WTC11 (cell line): ENCODE data around the gene CCL16. TPM values are rescaled to one million over a fixed set of nuclear protein-coding genes. Genes with fewer than 3 reads are reported as not detected.
"Not testable (repeated sequence)": the region's sequence is repeated elsewhere in the genome, so short reads cannot be mapped to it uniquely, and the experiment has no call there.

Source experiments
- ATAC-seq: fragments of 200-7000 bp; cut with Tn5 transposase; 2 replicates; pipeline ENCODE4 v1.10.0; 2021; ENCODE audit warnings: mild to moderate bottlenecking, moderate library complexity
- CTCF ChIA-PET: fragments of 300-600 bp; sonication (Branson Sonifier 250); formaldehyde crosslinking; loops from one replicate; lab custom pipeline; 2021; ENCODE audit warnings: antibody characterized with exemption; lab: Charles Lee
- POLR2A ChIA-PET: fragments of 350-600 bp; sonication (Branson Sonifier 250); formaldehyde crosslinking; loops from one replicate; lab custom pipeline; 2021; ENCODE audit warnings: antibody characterized with exemption; lab: Charles Lee
- DNase-seq: peaks from one replicate; pipeline ENCODE4 v3.0.0; 2021; ENCODE audit warnings: low spot score
- H3K27ac Mint-ChIP-seq: 2 replicates; pipeline ENCODE4 v1.8.0; 2021; ENCODE audit warnings: mixed read lengths
- H3K27me3 Mint-ChIP-seq: 2 replicates; pipeline ENCODE4 v1.8.0; 2021; ENCODE audit warnings: low read depth, mild to moderate bottlenecking, moderate library complexity, mixed read lengths
- H3K36me3 Mint-ChIP-seq: 2 replicates; pipeline ENCODE4 v1.8.0; 2021; ENCODE audit warnings: mixed read lengths
- H3K4me1 Mint-ChIP-seq: 2 replicates; pipeline ENCODE4 v1.8.0; 2022; ENCODE audit warnings: mixed read lengths
- H3K4me3 Mint-ChIP-seq: 2 replicates; pipeline ENCODE4 v1.8.0; 2021; ENCODE audit warnings: mild to moderate bottlenecking, moderate library complexity, mixed read lengths
- H3K9me3 Mint-ChIP-seq: 2 replicates; pipeline ENCODE4 v1.8.0; 2021; ENCODE audit warnings: mixed read lengths
- ETV6 ChIP-seq: sonication (generic); formaldehyde crosslinking; IDR thresholded peaks from 2 replicates; pipeline ENCODE4 v1.8.1; 2022; ENCODE audit warnings: mild to moderate bottlenecking, missing genetic modification reagents
- FOXJ3 ChIP-seq: sonication (generic); formaldehyde crosslinking; IDR thresholded peaks from 2 replicates; pipeline ENCODE4 v1.9.0; 2021; ENCODE audit warnings: missing genetic modification reagents, mild to moderate bottlenecking, borderline replicate concordance
- FOXK1 ChIP-seq: sonication (generic); formaldehyde crosslinking; IDR thresholded peaks from 2 replicates; pipeline ENCODE4 v1.8.0; 2022; ENCODE audit warnings: mild to moderate bottlenecking, moderate library complexity, missing genetic modification reagents
- FOXP1 ChIP-seq: sonication (generic); formaldehyde crosslinking; IDR thresholded peaks from 2 replicates; pipeline ENCODE4 v1.8.0; 2022; ENCODE audit warnings: missing genetic modification reagents, mild to moderate bottlenecking, moderate library complexity, borderline replicate concordance
- JAZF1 ChIP-seq: fragments of 250-450 bp; sonication (Bioruptor Pico); IDR thresholded peaks from 2 replicates; pipeline ENCODE4 v1.9.0; 2021; ENCODE audit warnings: moderate library complexity, mild to moderate bottlenecking, inconsistent platforms
- KAT7 ChIP-seq: sonication (generic); formaldehyde crosslinking; IDR thresholded peaks from 2 replicates; pipeline ENCODE4 v1.8.1; 2023; ENCODE audit warnings: missing genetic modification reagents, mild to moderate bottlenecking, borderline replicate concordance
- ZBTB21 ChIP-seq: sonication (generic); formaldehyde crosslinking; IDR thresholded peaks from 2 replicates; pipeline ENCODE4 v1.8.1; 2023; ENCODE audit warnings: mild to moderate bottlenecking, missing genetic modification reagents, borderline replicate concordance
- ZNF121 ChIP-seq: sonication (generic); formaldehyde crosslinking; IDR thresholded peaks from 2 replicates; pipeline ENCODE4 v1.8.0; 2023; ENCODE audit warnings: missing genetic modification reagents
- ZNF263 ChIP-seq: sonication (generic); formaldehyde crosslinking; IDR thresholded peaks from 2 replicates; pipeline ENCODE4 v1.8.1; 2022; ENCODE audit warnings: low read depth, mild to moderate bottlenecking, moderate library complexity, missing genetic modification reagents
- ZNF317 ChIP-seq: sonication (generic); formaldehyde crosslinking; IDR thresholded peaks from 2 replicates; pipeline ENCODE4 v1.8.1; 2023; ENCODE audit warnings: low read depth, mild to moderate bottlenecking, moderate library complexity, missing genetic modification reagents, borderline replicate concordance
- total RNA-seq: library from RNA; stranded (reverse); gene quantifications from 3 replicates; pipeline ENCODE4 v1.2.3, GENCODE V29; 2021
- TF ChIP-seq, protein P1 (sequence below): fragments of 250-450 bp; sonication (Bioruptor Pico); IDR thresholded peaks from 2 replicates; pipeline ENCODE4 v1.8.0; 2021; ENCODE audit warnings: mild to moderate bottlenecking
- TF ChIP-seq, protein P2 (sequence below): fragments of 250-450 bp; sonication (Bioruptor Pico); IDR thresholded peaks from 2 replicates; pipeline ENCODE4 v1.9.0; 2021; ENCODE audit warnings: mild to moderate bottlenecking
- TF ChIP-seq, protein P3 (sequence below): fragments of 250-450 bp; sonication (Bioruptor Pico); IDR thresholded peaks from 2 replicates; pipeline ENCODE4 v1.9.0; 2021; ENCODE audit warnings: mild to moderate bottlenecking, borderline replicate concordance
- TF ChIP-seq, protein P4 (sequence below): sonication (generic); formaldehyde crosslinking; IDR thresholded peaks from 2 replicates; pipeline ENCODE4 v1.8.1; 2022; ENCODE audit warnings: low read depth, mild to moderate bottlenecking, moderate library complexity, missing genetic modification reagents, borderline replicate concordance
- TF ChIP-seq, protein P5 (sequence below): fragments of 200-600 bp; IDR thresholded peaks from 2 replicates; pipeline ENCODE4 v1.8.0; 2022; ENCODE audit warnings: antibody characterized with exemption
- TF ChIP-seq, protein P6 (sequence below): sonication (generic); formaldehyde crosslinking; IDR thresholded peaks from 2 replicates; pipeline ENCODE4 v1.8.1; 2023; ENCODE audit warnings: mild to moderate bottlenecking, missing genetic modification reagents, borderline replicate concordance
- TF ChIP-seq, protein P7 (sequence below): fragments of 250-450 bp; sonication (Bioruptor Pico); conservative IDR thresholded peaks from 2 replicates; pipeline ENCODE4 v1.9.0; 2021; ENCODE audit warnings: mild to moderate bottlenecking

The CCL16 gene
- total RNA-seq, 1 experiment from 2014 or later: not detected

DNA sequence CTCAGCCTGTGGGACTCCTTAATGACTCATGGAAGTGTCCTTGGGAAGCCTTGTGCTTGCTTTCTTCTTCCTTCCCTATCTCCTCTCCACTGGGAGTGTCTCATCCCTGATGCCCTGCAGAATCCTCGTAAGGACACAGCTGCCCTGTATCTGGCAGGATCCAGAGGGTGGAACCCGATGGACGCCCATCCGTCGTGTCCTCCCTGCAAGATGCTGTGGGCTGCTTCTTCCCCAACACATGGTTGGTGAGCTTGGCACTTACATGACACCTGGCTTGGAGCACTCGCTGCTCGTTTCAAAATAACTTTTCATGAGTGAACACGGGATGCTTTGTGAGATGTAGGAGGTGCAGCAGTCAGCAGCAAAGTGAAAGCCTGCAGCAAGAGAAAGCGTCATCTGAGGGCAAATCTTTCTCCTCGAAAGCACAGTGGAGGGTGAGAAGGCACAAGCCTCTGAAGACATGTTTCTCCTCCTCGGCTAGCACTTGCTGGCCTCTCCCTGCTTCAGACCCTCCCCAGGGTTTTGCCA, 16.8 kb upstream of the CCL16 start (continued):
- TF ChIP-seq, protein P1, sequence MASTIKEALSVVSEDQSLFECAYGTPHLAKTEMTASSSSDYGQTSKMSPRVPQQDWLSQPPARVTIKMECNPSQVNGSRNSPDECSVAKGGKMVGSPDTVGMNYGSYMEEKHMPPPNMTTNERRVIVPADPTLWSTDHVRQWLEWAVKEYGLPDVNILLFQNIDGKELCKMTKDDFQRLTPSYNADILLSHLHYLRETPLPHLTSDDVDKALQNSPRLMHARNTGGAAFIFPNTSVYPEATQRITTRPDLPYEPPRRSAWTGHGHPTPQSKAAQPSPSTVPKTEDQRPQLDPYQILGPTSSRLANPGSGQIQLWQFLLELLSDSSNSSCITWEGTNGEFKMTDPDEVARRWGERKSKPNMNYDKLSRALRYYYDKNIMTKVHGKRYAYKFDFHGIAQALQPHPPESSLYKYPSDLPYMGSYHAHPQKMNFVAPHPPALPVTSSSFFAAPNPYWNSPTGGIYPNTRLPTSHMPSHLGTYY (CRISPR knock-in tag): no peak

DNA sequence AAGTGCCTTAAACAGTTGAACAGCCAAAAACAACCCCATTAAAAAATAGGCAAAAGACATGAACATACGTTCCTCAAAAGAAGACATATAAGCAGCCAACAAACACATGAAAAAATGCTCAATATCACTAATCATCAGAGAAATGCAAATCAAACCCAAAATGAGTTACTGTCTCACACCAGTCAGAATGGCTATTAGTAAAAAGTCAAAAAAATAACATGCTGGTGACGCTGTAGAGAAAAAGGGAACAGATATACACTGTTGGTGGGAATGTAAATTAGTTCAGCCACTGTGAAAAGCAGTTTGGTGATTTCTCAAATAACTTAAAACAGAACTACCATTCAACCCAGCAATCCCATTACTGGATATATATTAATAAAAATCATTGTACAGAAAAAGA, 14.0 kb upstream of the CCL16 start:
- H3K4me1 Mint-ChIP-seq, POLR2A ChIA-PET, ATAC-seq, H3K27me3 Mint-ChIP-seq, H3K27ac Mint-ChIP-seq, H3K4me3 Mint-ChIP-seq, H3K9me3 Mint-ChIP-seq, DNase-seq, H3K36me3 Mint-ChIP-seq: not testable (repeated sequence)
- CTCF ChIA-PET: interaction anchor here (1.6 kb wide), 1 partner anchor 14 kb away, joined by 5 read pairs; no protein-coding TSS in a partner anchor

DNA sequence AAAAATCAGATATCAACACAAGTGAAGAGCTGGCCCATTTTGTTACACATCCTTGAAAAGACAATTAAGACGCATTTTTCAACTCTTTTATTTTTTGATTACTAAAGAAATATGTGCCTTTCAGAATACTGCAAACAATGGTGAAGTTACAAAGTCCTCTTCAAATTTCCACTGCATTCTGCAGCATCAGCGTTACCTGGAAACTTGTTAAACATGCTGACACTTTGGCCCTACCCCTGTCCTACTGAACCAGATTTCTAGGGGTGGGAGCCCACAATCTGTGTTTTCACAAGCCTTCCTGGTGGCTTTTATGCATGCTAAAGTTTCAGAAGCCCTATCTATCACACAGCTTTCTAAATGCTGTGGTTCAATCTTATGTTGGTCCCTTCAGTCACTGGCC, 9.8 kb upstream of the CCL16 start:
- Mint-ChIP-seq H3K4me1 (no peaks in the 10 kb centered on the region), H3K4me3 (no peak overlapping the region), H3K27ac (no peak overlapping the region), H3K36me3 (no peaks in the 10 kb centered on the region), H3K9me3 (peaks cover 9% of the 10 kb centered on the region), H3K27me3 (no peaks in the 10 kb centered on the region)
- DNase-seq (no peak), ATAC-seq (no peak)
- ChIA-PET CTCF (interaction anchor here (1.0 kb wide), 1 partner anchor 82 kb away, joined by 3 read pairs; no protein-coding TSS in a partner anchor), POLR2A (no interaction called here)
- TF ChIP-seq FOXK1 (CRISPR knock-in tag) (no peak), FOXJ3 (no peak), JAZF1 (CRISPR knock-in tag) (no peak), KAT7 (CRISPR knock-in tag) (no peak), ZNF317 (no peak), ZNF121 (no peak), ZNF263 (CRISPR knock-in tag) (no peak), ETV6 (CRISPR knock-in tag) (no peak), ZBTB21 (CRISPR knock-in tag) (no peak), FOXP1 (CRISPR knock-in tag) (no peak)
- TF ChIP-seq, protein P2, sequence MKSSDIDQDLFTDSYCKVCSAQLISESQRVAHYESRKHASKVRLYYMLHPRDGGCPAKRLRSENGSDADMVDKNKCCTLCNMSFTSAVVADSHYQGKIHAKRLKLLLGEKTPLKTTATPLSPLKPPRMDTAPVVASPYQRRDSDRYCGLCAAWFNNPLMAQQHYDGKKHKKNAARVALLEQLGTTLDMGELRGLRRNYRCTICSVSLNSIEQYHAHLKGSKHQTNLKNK (CRISPR knock-in tag): no peak
- TF ChIP-seq, protein P3, sequence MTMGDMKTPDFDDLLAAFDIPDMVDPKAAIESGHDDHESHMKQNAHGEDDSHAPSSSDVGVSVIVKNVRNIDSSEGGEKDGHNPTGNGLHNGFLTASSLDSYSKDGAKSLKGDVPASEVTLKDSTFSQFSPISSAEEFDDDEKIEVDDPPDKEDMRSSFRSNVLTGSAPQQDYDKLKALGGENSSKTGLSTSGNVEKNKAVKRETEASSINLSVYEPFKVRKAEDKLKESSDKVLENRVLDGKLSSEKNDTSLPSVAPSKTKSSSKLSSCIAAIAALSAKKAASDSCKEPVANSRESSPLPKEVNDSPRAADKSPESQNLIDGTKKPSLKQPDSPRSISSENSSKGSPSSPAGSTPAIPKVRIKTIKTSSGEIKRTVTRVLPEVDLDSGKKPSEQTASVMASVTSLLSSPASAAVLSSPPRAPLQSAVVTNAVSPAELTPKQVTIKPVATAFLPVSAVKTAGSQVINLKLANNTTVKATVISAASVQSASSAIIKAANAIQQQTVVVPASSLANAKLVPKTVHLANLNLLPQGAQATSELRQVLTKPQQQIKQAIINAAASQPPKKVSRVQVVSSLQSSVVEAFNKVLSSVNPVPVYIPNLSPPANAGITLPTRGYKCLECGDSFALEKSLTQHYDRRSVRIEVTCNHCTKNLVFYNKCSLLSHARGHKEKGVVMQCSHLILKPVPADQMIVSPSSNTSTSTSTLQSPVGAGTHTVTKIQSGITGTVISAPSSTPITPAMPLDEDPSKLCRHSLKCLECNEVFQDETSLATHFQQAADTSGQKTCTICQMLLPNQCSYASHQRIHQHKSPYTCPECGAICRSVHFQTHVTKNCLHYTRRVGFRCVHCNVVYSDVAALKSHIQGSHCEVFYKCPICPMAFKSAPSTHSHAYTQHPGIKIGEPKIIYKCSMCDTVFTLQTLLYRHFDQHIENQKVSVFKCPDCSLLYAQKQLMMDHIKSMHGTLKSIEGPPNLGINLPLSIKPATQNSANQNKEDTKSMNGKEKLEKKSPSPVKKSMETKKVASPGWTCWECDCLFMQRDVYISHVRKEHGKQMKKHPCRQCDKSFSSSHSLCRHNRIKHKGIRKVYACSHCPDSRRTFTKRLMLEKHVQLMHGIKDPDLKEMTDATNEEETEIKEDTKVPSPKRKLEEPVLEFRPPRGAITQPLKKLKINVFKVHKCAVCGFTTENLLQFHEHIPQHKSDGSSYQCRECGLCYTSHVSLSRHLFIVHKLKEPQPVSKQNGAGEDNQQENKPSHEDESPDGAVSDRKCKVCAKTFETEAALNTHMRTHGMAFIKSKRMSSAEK: no peak
- TF ChIP-seq, protein P4, sequence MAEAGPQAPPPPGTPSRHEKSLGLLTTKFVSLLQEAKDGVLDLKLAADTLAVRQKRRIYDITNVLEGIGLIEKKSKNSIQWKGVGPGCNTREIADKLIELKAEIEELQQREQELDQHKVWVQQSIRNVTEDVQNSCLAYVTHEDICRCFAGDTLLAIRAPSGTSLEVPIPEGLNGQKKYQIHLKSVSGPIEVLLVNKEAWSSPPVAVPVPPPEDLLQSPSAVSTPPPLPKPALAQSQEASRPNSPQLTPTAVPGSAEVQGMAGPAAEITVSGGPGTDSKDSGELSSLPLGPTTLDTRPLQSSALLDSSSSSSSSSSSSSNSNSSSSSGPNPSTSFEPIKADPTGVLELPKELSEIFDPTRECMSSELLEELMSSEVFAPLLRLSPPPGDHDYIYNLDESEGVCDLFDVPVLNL: no peak
- TF ChIP-seq, protein P5, sequence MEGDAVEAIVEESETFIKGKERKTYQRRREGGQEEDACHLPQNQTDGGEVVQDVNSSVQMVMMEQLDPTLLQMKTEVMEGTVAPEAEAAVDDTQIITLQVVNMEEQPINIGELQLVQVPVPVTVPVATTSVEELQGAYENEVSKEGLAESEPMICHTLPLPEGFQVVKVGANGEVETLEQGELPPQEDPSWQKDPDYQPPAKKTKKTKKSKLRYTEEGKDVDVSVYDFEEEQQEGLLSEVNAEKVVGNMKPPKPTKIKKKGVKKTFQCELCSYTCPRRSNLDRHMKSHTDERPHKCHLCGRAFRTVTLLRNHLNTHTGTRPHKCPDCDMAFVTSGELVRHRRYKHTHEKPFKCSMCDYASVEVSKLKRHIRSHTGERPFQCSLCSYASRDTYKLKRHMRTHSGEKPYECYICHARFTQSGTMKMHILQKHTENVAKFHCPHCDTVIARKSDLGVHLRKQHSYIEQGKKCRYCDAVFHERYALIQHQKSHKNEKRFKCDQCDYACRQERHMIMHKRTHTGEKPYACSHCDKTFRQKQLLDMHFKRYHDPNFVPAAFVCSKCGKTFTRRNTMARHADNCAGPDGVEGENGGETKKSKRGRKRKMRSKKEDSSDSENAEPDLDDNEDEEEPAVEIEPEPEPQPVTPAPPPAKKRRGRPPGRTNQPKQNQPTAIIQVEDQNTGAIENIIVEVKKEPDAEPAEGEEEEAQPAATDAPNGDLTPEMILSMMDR: no peak
- TF ChIP-seq, protein P6, sequence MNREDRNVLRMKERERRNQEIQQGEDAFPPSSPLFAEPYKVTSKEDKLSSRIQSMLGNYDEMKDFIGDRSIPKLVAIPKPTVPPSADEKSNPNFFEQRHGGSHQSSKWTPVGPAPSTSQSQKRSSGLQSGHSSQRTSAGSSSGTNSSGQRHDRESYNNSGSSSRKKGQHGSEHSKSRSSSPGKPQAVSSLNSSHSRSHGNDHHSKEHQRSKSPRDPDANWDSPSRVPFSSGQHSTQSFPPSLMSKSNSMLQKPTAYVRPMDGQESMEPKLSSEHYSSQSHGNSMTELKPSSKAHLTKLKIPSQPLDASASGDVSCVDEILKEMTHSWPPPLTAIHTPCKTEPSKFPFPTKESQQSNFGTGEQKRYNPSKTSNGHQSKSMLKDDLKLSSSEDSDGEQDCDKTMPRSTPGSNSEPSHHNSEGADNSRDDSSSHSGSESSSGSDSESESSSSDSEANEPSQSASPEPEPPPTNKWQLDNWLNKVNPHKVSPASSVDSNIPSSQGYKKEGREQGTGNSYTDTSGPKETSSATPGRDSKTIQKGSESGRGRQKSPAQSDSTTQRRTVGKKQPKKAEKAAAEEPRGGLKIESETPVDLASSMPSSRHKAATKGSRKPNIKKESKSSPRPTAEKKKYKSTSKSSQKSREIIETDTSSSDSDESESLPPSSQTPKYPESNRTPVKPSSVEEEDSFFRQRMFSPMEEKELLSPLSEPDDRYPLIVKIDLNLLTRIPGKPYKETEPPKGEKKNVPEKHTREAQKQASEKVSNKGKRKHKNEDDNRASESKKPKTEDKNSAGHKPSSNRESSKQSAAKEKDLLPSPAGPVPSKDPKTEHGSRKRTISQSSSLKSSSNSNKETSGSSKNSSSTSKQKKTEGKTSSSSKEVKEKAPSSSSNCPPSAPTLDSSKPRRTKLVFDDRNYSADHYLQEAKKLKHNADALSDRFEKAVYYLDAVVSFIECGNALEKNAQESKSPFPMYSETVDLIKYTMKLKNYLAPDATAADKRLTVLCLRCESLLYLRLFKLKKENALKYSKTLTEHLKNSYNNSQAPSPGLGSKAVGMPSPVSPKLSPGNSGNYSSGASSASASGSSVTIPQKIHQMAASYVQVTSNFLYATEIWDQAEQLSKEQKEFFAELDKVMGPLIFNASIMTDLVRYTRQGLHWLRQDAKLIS (CRISPR knock-in tag): no peak
- TF ChIP-seq, protein P7, sequence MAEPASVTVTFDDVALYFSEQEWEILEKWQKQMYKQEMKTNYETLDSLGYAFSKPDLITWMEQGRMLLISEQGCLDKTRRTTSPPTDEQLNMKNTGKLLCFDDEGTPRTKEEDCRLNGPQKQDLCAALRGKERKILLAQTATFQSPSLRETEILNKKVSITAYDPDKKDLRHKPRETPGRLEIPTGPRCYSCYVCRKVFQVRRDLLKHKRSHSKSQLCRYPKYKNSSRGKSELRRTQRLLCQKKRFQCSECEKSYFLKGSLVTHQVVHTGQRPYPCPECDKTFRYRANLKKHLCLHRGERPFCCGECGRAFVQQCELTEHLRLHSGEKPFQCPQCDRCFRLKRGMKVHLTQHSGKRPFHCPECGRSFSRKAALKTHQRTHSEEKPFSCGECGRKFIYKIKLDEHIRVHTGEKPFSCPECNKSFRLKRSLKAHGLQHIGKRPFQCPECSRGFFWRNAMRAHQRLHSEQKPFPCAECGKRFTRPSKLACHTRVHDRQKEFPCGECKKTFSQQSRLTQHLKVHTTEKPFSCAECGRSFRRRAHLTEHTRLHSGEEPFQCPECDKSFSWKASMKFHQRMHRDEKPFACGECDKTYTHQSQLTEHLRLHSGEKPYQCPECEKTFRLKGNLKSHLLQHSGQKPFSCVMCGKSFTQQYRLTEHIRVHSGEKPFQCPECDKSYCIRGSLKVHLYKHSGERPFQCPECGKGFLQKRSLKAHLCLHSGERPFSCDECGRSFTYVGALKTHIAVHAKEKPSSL (CRISPR knock-in tag): no peak
